NCI-H128 (cell line): ENCODE measurements around the gene CRTC1.

Experiments used
- DNase-seq: peaks from one replicate; lab custom pipeline; 2025; ENCODE audit not compliant: unreplicated experiment; lab: John Stamatoyannopoulos, UW

Gene CRTC1

GRCh38 chr19:18683109-18683957 lies at the start of gene CRTC1:
TSS of gene CRTC1 (plus strand) at chr19:18683680. CDS start at chr19:18683703, 23 bp downstream.
- DNase-seq, result peak; percentile 67

- DNase-seq, result no peak
Observed at GRCh38 chr19:18634612-18635297, 48.7 kb upstream of the CRTC1 start.

- DNase-seq, result no peak
Observed at GRCh38 chr19:18635831-18636182, 47.7 kb upstream of the CRTC1 start.

GRCh38 chr19:18636183-18636968 lies 47.1 kb upstream of the CRTC1 start:
- peak; percentile 85 for DNase-seq

- DNase-seq, result no peak
Observed at GRCh38 chr19:18636969-18637629, 46.4 kb upstream of the CRTC1 start, which contains the start of gene KLHL26. TSS of gene KLHL26 (plus strand) at chr19:18637028. CDS start at chr19:18637055, 27 bp downstream.

GRCh38 chr19:18637673-18638630 lies 45.5 kb upstream of the CRTC1 start:
- DNase-seq, result no peak

GRCh38 chr19:18639706-18640243 lies 43.7 kb upstream of the CRTC1 start:
- no peak for DNase-seq

GRCh38 chr19:18644196-18645034 lies 39.1 kb upstream of the CRTC1 start:
- DNase-seq, result no peak

GRCh38 chr19:18645035-18645511 lies 38.4 kb upstream of the CRTC1 start:
- no peak for DNase-seq

- no peak for DNase-seq
Observed at GRCh38 chr19:18646535-18647370, 36.7 kb upstream of the CRTC1 start.

GRCh38 chr19:18647371-18647767 lies 36.1 kb upstream of the CRTC1 start:
- DNase-seq, result no peak

GRCh38 chr19:18647807-18648206 lies 35.7 kb upstream of the CRTC1 start:
- DNase-seq, result no peak

GRCh38 chr19:18648973-18649315 lies 34.5 kb upstream of the CRTC1 start:
- no peak for DNase-seq

GRCh38 chr19:18649371-18650020 lies 34.0 kb upstream of the CRTC1 start:
- DNase-seq, result no peak

- DNase-seq, result no peak
Observed at GRCh38 chr19:18650021-18650390, 33.5 kb upstream of the CRTC1 start.

- DNase-seq, result no peak
Observed at GRCh38 chr19:18650468-18651041, 32.9 kb upstream of the CRTC1 start.

GRCh38 chr19:18651300-18651699 lies 32.2 kb upstream of the CRTC1 start:
- DNase-seq, result no peak
